ENCODE results near the gene CAV3. TPM values are rescaled to one million over a fixed set of nuclear protein-coding genes. Genes with fewer than 3 reads are reported as not detected.

The CAV3 gene
- total and polyA plus RNA-seq, 4 donors, result not detected

GRCh38 chr3:8743911-8744310, 10.3 kb downstream of the CAV3 start:
- no peak overlapping the region for H3K4me3 ChIP-seq (ENCODE audit: low read depth in 1 of 3, low read length in 3 of 3)
- H3K36me3 ChIP-seq (ENCODE audit: control insufficient read depth in 4 of 4, insufficient read depth in 3 of 4, low read depth in 1 of 4, low read length in 3 of 4), result no peaks in the 10 kb centered on the region
- TF ChIP-seq GABPA (IDR thresholded peaks at IDR 0.05 in 1 of 2, conservative IDR thresholded peaks at IDR 0.05 in 1 of 2) (no peak), MAX (IDR thresholded peaks at IDR 0.05) (no peak), ATF3 (IDR thresholded peaks at IDR 0.05) (no peak), HNF4A (conservative IDR thresholded peaks at IDR 0.05) (no peak), TAF1 (conservative IDR thresholded peaks at IDR 0.05) (no peak), NR2F2 (IDR thresholded peaks at IDR 0.05) (no peak), YY1 (IDR thresholded peaks at IDR 0.05) (no peak), RAD21 (IDR thresholded peaks at IDR 0.05) (no peak), RXRA (IDR thresholded peaks at IDR 0.05) (no peak), HNF4G (IDR thresholded peaks at IDR 0.05) (no peak), CTCF (IDR thresholded peaks at IDR 0.05; ENCODE audit: low read depth, low read length, missing input control) (no peak), SP1 (IDR thresholded peaks at IDR 0.05) (no peak), FOXA2 (IDR thresholded peaks at IDR 0.05) (no peak), REST (IDR thresholded peaks at IDR 0.05) (no peak), ZBTB33 (IDR thresholded peaks at IDR 0.05) (no peak)
- H3K9me3 ChIP-seq (ENCODE audit: control insufficient read depth in 4 of 4, low read length in 3 of 4), result no peaks in the 10 kb centered on the region
- H3K9ac ChIP-seq (ENCODE audit: low read depth in 1 of 2, low read length in 2 of 2), result no peak overlapping the region
- H3K27ac ChIP-seq (ENCODE audit: low read depth in 1 of 2, low read length in 2 of 2), result no peak overlapping the region
- no peak for DNase-seq (ENCODE audit: low spot score)
- no peaks in the 10 kb centered on the region for H3K4me1 ChIP-seq (ENCODE audit: control insufficient read depth in 4 of 4, insufficient read depth in 4 of 4, low read length in 3 of 4)
- peaks cover 0 to 2% (median 0%) of the 10 kb centered on the region in 4 donors for H3K27me3 ChIP-seq (ENCODE audit: control insufficient read depth in 4 of 4, insufficient read depth in 4 of 4, low read length in 3 of 4)
- WGBS, result 74% methylated on average over 3 of the region's 3 CpGs

All from liver (tissue), 9 donors.